ENCODE results near the gene ZBTB16.

The ZBTB16 gene

DNA sequence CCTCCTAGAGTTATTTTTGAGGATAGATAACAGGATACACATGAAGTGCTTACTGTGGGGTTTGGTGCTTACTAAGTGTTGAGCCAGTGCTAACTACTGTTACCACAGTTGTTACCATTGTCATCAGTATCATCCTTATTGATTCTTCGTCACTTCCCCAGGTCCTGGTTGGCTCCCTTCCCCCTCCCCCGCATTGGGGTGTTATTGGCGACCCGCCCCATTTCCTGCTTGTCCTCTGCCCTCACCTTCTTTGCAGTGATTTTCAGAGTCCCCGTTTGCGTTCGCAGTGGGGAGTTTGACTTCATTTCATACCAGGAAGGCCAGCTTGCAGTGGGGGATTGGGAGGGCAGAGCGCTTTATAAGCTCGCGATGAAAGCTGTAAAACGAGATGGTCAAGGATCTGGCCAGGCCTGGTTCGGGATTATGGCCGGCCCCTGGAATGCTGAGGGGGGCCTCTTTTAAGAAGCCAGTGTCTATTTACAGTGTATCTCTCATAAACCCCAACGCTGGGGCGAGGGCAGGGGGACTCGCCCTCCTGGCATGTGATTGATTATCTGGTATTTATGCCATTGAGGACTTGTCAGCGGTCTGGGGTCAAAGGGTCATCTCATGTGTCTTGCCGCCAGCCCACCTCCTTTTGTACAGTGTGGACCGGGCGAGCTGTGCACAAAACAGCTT, 152.1 kb downstream of the ZBTB16 start:
- DNase-seq (ENCODE audit: low read depth in 2 of 2) = no peak

DNA sequence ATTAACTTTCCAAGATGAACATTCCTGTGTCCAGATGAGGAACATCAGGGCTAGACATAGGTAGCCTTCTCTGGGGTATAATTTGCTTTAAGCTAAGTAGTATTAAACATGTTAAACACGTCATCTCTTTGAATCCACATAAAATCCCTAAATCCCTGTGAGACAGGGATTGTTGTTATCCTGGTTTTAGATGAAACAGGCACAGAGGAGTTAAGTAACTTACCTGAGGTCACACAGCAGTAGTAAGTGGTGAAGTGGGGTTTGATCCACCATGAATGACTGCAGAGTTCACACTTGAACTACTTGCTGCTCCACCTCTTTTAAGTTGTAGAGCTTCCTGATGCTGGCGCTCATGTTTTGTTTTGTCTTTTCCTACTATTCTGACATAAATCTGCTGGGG, 154.1 kb downstream of the ZBTB16 start:
- no peak for DNase-seq (ENCODE audit: low read depth in 2 of 2)

DNA sequence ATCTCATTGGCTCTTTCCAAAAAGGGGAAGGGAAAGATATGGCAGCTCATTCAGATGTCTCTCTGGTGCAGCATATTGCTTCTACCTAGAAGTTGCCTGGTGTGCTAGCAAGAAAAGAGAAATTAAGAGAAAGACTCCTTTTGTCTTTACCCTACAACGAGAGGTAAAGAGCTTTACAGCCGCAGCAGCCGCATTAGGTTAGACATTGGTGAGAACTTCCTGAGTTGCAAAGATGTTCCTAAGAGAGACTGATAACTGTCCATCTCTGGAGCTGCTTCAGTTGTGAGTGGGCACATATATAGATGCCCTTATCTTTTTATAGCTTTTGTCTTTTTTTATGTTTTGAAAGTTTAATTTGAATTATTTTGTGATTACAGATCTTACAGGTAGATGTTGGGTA, 155.9 kb downstream of the ZBTB16 start:
- DNase-seq (ENCODE audit: low read depth in 2 of 2) = no peak

DNA sequence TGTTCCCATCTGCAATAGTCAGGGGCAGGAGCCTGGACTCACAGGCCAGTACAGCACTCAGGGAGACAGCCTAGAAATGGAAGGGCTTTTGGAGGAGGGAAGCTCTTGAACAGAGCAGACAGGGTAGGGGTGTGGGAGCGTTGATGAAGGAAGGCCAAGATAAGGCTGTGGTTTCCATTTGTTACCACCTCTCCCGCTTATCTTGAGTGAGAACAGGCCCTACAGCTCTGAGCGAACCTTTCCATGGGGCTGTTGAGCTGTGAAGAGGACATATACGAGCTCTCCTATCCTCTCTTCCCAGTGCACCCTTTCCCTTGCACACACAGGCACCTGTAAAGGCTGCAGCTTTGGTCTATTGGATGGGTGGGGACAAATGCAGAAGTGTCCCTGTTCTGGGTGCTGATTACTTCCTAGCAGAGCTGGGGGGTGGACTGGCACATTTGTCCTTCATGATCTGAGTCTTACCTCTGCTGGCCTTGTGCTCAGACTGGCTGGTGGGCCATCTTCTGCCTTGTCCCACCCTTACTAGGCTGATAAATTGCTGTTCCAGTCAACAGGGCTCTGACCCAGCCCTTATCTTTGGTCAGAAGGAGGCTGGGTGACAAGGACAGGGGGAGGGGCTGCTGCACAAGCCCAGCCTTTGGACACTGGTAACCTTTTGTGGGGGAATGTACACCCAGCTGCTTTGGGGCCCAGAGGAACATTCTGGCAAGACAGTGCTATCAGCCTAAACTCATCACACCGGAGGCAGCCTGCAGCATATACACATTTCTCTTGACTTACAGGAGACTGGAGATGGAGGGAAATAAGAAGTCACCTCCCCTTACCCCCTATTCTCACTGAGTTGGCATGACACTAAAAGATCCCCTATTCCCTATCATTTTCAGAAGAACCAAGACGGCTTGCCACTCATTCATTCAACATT, 156.6 kb downstream of the ZBTB16 start:
- no peak for DNase-seq (ENCODE audit: low read depth in 2 of 2)

DNA sequence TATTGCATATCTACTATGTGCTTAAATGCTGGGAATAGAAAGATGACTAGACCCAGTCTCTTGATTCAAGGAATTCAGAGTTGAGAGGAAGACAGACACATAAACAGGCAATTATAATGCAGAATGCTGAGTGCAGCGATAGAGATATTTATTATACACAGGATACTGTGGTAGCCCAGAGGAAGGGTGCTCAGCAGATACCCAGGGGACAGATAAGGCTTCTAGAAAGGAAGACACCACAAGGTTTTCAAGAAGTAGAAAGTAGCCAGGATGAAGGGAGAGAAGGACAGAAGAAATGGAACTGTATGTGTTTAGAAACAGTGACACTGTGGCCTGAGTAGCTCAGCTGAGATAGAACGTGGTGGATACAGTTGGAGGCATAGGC, 157.3 kb downstream of the ZBTB16 start:
- DNase-seq (ENCODE audit: low read depth in 2 of 2) = no peak

DNA sequence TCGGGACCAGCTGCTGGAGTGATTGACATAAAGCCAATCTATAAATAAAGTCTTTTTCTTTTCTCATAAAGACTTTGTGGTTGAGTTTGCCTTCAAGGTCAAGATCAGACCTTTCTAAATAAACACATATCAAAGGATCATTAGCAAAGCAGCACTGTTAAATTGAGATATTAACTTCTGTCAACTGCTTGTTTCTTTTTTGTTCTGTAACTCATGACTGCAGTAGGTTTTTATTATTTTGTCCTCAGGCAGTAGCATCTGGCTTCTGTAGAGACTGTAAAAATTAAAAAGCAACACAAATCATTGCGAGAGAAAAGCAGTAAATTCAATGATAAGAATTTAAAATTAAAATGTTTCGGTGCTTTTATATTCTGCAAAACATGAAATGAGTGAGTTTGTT, 159.0 kb downstream of the ZBTB16 start:
- DNase-seq (ENCODE audit: low read depth in 2 of 2) = no peak

DNA sequence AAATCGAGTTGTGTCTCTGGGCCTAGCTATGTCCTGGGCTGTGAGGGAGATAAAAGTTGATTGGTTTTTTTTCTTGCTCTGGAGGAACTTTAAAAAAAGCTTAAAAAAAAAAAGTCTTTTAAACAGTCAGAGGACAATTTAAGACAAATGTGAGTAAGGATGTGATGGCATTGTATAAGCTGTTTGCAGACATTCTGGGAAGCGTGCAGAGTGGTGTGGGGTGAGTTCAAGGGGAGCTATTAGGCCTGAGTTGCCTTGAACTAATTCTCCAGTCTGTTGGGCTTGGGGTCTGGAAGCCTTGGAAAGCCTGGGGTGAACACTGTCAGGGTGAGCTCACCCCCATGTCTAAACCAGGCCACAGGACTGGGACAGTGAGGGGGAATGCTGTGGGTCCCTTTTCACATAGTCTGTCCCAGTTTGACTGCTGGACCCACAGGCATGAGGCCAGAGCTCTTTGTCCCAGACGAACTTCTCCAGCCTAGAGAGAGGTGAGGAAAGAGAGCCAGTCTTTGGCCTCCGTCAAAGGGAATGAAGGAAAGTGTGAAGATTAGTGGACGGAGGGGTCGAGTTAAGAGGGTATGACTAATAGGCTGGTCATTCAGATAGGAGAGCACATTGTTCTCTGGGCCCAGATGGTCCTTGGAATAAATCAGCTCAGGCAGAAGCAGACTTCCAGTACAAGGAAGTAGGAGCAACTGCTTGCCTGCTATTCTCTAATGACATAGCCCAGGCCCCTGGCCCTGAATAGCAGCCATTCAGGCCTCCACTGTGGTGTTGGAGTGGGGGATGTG, 160.2 kb downstream of the ZBTB16 start:
- no peak for DNase-seq (ENCODE audit: low read depth in 2 of 2)

DNA sequence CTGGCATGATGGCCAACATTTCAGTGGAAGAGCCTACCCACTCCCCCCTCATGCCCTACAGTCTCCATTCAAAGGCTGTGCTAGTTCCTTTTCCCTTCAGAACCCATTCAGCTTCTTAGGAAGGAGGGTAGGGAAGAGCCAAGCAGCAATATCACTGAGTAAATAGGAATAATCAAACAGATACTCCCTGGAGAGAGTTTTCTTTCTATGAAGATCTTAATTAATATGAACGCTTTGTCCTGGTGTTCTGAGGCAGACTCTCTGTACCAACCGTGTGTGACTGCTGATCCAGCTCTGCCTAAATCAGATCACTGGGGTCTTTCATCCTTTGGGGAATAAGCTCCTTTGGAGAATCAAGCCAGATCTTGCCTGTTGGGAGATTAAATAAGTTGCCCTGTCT, 161.5 kb downstream of the ZBTB16 start:
- DNase-seq (ENCODE audit: low read depth in 2 of 2) = no peak

DNA sequence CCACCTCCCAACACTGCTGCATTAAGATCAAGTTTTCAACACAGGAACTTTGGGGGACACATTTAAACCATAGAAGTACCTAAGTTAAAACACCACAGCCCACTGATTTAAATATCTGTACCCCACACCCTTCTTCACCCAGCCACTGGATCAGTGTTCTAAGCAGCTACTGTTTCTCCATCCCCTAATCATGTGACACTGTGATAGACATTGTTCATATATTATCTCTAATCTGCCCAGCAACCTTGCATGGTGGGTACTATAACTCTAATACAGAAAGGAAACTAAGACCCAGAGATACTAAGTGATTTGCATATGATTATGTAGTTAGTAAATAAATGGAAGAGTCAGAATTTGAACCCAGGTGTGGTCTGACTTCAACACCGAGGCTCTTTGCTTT, 166.2 kb downstream of the ZBTB16 start:
- DNase-seq (ENCODE audit: low read depth in 2 of 2) = no peak

DNA sequence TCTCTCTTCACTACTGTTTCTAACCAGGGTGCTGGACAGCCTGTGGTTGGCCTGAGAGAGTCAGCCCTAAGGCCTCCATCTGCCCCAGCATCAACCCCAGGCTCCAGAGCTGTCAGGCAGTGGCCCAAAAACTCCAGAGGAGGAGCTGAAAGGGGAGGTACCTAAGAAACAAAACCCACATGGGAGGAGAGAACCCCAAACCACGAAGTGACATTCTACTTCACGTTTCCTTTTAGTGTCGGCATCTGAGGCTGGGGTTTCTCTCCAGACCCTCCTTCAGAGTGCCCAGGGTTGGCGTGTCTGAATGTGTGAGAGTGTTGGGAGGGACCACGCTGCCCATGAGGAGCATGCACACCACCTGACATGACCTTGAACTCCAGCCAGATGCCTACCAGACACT, 166.8 kb downstream of the ZBTB16 start:
- no peak for DNase-seq (ENCODE audit: low read depth in 2 of 2)

DNA sequence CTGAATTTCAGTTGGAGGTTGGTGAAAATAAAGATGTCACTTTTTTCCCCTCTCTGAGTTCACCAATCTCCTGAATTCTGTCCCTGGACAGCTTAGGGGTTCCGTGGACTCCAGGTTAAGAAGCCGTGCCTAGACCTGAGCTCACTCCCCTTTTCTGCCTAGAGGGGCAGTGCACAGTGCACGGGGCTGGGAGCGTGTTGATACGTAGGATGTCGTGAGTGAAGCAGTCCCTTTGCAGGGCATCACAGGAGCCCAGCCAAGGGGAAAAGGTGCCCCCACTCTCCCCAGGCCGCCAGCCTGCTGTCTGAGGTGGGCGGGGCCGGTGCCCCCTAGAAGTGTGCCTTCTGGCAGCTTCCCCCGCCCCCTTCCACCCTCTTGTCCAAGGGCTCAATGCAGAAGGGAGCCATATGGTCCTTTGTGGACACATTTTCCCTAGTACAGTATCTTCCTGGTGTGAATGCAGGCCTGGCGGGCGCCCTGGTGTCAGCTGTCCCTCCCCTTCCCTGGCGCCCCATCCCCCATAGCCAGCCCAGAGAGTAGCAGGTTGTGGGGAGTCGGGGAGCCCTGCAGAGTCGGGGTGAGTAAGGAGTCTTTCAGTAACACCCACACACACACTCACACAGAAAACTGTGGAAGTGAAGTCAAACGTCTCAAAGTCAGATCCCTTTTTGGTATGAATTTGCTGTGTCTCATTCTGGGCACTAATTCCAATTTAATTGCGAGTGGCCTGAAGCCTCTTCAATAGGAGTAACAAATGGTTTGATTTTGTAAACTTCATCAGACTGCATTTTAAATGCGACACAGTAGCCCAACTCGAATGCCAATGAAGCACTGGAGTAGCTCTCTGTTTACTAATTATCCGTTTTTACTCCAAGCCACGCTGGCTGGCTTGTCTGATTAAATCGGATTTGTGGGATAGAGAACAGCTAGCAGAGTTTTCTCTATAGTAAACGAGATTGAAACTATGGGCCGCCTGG, 169.2 kb downstream of the ZBTB16 start:
- DNase-seq (ENCODE audit: low read depth in 2 of 2) = no peak

DNA sequence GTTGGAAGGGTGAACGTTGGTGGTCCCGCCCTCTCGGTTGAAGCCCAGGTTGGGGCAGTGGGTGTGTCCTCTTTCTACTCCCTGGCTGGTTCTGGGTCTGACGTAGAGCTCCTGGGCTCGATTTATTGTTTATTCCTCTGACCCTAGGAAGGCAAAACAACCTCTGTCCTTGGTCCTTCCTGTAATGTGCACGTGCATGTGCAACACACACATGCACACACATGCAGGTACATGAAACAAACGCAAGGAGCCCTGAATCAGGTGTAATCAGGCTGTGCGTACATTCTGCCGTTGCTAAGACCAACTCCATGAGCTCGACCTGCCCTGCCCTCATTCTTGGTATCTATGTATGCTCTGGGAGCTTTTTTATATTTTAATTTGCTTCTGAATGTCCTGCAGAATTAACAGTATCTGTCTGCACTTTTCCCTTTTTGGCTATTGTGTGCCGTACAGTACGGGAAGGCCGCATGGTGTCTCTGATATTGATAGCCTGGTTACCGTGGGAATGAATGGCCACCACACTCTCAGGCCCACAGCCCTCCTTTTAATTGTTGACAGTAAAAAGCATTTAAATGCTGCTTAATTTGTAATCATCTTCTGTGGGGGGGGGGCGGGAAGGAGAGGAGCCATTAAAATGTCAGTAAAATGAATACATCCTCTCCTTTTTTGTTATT, 170.7 kb downstream of the ZBTB16 start:
- DNase-seq (ENCODE audit: low read depth in 2 of 2) = no peak

DNA sequence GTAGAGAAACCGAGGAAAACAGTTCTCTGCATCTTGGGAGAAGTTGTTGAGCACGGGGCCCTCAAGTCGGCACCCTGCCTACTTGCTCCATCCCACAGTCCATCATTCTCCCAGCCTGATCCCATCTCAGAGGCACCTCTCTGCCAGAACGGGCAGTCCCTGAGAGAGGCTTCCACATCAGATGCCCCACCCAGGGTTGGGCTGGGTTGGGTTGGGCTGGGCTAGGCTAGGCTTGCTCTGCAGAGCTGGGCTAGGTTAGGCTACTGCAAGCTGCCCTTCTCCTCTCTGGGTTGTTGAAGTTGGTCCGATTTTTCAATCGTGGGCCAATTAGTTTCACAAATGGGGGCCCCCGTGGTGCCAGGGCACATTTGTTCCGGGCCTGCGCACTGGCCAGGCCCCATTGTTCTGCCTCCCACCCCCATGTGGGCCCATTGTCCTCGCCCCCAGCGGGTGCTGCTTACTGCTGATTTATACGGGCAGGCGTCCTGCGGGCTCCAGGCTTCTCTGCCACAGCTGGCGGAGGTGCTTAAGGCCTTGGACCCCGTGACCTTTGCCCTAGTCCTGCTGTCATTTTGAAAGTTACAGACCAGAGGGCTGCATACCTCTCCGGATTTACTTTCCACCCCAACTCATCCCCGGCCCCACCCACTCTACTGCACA, 173.0 kb downstream of the ZBTB16 start:
- DNase-seq (ENCODE audit: low read depth in 2 of 2) = no peak

DNA sequence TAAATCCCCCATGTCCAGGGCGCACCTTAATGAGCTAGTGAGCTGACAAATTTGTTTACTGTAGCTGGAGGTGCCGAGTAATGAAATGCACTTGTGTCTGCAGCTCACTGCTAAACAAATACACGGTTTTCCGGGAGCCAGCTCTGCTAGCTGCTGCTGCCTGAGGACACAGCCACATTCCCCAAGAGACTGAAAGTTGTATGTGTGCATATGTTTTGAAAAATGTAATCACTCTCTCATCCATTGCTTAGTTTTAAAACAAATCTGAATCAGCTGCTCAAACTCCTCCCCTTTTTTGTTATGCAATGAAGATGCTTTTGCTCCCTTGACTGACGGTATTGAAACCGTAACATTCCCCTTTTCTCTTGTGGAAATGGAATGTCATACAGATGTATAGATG, 174.2 kb downstream of the ZBTB16 start:
- no peak for DNase-seq (ENCODE audit: low read depth in 2 of 2)

DNA sequence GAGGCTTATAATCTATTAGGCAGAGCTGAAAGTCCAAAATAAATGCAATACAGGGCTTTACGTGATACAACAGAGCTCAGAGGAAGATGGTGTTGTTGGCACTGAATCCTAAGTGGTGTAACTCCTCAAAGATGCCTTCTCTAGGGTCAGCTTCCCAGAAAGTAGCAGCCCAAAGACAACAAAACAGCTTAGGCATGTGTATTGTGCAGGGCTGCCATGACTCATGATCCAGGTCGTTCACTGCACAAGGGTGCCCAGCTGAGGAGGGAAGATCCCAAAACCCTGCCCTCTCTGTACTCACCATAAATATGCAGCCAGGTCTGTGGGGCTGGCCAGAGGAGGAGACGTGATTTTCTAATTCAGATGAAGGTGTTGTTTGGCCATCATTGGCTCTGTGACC, 177.3 kb downstream of the ZBTB16 start:
- DNase-seq (ENCODE audit: low read depth in 2 of 2) = no peak

DNA sequence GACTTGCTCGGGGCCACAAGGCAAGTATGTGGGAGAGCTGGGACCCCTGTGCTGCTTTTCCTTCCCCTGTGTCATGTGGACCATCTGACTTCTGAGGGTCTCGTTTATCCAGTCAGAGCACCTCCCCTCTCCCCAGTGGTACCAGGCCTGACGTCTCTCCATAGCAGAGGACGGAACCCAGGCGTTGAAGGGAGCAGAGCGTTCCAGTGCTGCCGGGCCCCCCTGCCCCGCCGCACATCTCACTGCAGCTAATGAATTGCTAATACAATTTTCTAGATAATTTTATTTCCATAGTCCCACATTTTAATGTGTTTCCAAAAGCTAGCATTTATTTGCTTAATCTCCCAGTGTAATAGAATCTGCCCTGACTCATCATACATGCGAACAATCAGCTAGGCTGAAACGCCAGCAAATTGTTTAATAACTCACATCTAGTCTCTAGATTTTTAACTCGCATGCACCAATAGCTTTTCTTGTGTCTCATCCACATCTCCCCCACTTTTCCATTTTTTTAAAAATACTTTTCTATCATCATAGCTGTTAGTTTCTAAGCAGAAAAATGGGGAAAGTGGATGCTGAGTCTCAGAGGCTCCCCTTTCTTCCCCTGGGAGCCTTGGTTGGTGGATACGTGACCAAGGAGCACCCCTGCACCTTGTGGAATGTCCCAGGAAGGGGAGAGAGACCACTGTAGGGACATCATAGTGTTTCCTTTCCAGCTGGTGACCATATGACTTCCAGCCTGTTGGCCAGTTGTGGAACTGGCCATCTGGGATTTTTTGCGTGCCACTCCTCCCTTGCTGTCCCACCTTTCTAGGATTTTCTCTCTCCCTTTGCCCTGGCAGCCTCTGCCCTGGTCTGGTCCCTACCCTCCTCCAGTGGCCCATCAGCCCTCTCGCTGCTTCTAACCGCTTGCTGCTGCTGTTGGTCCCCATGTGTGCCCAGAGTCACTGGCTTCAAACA, 178.1 kb downstream of the ZBTB16 start:
- DNase-seq (ENCODE audit: low read depth in 2 of 2) = no peak

DNA sequence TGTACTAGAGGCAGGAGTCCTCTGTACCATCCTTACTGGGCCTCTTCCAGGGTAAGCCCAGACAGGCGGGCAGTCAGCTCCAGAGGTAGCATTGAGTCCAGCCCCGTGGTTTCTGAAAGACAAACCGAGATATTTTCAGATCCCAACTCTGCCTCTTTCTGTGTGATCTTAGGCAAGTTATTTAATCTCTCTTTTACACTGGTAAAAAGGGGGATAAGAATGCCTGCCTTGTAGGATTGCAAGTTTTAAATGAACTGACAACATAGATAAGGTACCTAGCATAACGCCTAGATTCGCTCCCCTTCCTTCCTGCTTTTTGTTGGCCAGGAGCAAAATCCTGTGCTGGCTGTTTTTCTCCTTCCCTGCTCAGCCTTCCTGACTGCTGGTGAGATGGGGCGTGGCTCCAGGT, 180.2 kb downstream of the ZBTB16 start:
- no peak for DNase-seq (ENCODE audit: low read depth in 2 of 2)

DNA sequence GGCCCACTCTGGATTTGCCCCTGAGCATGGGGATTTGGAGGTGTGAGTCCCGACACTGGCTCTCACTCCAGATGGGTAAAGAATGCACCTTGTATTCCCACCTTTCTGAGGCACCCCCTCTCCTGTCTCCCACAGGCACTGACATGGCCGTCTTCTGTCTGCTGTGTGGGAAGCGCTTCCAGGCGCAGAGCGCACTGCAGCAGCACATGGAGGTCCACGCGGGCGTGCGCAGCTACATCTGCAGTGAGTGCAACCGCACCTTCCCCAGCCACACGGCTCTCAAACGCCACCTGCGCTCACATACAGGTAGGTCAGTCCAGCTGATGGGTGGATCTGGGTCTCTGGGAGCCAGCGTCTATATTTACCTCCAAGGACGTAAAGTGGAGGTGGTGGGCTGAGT, 182.5 kb downstream of the ZBTB16 start:
- DNase-seq (ENCODE audit: low read depth in 2 of 2) = no peak

All from stimulated activated CD8-positive, alpha-beta memory T cell treated with anti-CD3 and anti-CD28 coated beads, Interleukin-2, amount 100 ng/mL, for 1 hour (primary cell).